GM18870 (cell line): Measurements from ENCODE around the gene ZNF768.
A peak's percentile ranks its signal among the peaks of the same experiment; 100 is the strongest.
"Not testable (repeated sequence)": the region's sequence is repeated elsewhere in the genome, so short reads cannot be mapped to it uniquely, and the experiment has no call there.

ENCODE experiments used
- ATAC-seq: cut with Tn5 transposase; IDR thresholded peaks from one replicate; pipeline ENCODE4 v1.9.1; 2021; ENCODE audit warnings: moderate library complexity; ENCODE audit not compliant: unreplicated experiment

ZNF768 gene

DNA sequence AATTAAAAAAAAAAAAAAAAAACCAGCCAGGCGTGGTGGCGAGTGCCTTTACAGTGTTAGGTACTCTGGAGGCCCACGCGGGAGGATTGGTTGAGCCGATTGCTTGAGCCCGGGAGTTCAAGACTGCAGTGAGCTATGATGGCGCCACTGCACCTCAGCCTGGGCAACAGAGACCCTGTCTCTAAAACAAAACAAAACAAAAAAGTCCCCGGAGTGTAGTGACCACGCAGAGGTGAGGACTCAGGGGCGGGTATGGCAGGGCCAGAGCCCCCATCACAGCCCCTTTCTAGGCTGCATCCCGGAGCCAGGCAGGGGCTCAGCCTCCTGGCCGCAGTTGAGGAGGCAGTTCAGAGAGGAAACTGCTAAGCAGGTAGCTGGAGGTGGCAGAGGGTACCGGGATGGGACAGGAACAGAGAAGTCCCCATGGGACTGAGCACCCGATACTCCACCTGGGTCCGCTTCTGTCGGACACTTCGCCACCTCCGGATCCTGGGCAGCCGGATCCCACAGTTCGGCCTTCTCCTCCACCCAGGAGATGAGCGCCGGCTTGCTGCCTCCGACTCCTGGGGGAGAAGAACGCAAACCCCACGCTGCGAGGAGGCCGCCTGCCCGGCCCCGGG, 7.5 kb upstream of the ZNF768 start:
- peak; percentile 19 for ATAC-seq

DNA sequence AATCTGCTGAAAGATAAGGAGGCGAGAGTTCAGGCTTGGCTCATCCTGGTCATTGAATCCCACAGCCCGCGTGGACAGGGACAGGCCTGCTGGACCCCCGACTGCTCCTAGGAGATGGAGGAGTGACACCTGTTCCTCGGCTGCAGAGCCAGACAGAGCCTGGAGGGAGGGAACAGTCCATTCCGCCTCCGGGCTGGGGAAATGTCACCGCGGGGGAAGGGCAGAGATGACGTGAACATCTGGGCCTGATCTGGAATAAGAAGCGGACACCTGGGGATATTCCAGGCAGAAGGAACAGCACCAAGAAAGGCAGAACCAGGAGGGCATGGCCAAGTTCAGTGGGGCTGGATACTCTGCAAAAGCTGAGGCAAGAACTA, 6.8 kb upstream of the ZNF768 start:
- no peak for ATAC-seq

DNA sequence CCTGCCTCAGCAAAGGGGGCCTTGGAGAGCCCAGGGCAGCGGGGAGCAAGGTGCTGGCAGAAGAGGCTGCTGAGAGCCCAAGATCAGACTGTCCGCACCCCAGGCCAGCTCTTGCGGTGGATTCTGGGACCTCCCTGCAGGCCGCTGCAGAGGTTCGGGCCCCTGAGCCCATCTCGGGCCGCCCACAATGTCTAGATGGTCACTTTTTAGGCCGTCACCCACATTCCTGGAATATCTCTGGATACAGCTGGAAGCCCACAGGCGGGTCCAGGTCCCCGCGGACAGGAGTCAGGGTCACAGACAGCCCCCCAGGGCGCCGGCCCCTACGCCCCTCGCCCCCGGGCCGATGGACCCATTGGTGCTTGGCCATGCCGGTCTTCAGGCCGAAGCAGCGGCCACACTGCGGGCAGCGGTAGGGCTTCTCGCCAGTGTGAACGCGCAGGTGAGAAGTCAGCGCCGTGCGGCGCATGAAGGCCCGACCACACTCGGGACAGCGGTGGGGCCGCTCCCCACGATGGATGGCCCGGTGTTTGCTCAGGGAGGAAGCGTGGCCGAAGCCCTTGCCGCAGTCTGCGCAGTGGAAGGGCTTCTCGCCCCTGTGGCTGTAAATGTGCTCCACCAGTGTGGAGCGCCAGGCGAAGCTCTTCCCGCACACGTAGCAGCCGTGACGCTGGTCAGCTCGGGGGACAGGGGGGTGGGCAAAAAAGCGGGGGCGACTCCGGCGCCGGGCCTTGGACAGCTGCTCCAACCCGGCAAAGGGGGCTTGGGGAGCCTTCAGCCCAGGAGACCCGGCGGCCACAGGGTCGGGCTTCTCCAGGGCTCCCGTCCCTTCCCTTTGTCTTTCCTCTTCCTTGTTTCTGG, 6.1 kb upstream of the ZNF768 start:
- no peak for ATAC-seq

DNA sequence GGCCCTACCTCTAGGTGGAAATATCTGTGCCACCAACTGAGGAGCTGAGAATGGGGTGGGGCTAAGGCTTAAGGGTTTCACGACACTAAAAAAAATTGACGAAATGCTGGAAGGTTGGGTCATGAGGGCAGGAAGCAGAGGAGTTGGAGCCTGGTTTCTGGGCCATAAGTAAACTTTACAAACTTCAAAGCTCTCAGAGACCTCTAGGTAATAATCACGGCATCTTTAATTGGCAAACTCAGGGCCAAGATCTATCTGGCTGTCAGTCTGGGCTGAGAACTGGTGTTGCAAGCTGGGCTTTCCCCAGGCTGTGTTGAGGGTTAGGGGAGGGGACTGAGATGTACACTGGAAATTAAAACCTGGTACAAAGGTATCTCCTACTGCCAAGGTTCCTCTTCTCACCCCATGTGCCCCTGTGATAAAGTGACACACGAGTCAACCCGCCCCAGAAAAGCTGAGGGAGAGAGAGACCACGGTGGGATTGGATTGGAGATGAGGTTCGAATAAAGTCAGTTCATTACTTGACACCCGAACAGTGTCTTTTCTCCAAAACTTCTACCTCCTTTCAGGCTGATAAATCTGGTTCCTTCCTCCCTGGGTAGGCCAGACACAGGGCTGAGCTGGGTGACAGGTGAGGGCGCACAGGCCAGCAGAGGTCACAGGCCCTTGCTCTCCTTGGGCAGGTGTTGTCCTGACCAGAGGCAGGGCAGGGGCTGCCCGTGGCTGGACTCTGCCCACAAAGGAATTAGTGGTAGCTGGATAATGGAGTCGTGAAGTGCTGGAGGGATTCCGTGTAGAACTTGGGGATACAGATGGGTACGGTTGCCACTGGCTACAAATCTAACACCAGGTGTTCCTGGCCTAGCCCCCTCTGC, 4.0 kb upstream of the ZNF768 start:
- no peak for ATAC-seq

DNA sequence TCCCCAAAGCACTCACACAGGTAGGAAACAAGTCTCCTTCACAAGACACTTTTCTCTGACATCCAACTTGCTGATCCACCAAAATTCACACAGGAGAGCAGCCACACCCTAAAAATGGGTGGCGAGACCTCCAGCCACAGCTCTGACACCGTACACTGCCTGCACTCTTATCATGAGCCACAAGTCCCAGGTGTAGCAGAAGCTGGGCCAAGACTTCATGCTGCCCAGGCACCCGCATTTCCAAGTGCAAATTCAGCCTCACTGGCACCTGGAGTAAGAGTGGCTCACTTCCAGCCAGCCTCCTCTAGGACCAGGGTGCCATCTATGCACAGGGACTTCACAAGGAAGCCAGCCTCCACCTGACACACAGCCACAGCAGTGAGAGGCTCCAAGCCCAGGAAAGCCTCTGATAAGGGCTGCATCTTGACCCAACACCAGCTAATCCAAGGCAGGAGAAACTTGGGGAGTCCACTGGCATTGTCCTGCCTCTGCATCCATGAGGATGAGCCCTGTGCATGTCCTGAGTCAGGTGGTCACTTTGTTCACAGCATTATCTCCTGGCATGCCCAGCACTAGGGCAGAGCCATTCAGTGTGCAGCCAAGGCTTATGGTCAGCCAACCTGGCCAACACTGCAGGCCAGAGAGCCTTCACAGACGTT, 2.6 kb upstream of the ZNF768 start:
- ATAC-seq, result no peak

DNA sequence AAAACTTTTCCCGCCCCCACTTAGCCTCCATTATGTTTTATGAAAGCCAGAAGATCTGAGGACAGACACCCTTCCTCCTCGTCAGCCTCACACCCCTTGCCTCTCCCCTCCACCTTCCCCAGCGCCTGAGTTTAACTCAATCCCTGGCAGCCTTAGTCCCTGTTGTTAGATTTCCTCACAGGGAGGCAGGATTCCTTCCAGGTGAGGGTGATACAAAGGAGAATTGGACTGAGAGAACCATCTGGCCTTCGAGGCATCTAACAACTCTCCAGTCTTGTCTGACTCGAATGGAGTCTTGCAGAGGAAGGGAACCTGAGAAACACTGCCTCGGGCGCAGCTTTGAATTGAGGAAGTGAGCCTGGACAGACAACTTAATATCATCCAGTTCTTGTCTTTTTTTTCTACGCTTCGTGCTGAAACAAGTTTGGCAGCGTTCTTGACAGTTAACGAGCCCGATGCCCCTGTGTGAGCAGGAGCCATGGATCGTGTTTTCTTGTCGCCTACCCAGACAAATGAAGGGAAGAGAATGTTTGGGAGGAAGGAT, 1.3 kb upstream of the ZNF768 start:
- no peak for ATAC-seq

DNA sequence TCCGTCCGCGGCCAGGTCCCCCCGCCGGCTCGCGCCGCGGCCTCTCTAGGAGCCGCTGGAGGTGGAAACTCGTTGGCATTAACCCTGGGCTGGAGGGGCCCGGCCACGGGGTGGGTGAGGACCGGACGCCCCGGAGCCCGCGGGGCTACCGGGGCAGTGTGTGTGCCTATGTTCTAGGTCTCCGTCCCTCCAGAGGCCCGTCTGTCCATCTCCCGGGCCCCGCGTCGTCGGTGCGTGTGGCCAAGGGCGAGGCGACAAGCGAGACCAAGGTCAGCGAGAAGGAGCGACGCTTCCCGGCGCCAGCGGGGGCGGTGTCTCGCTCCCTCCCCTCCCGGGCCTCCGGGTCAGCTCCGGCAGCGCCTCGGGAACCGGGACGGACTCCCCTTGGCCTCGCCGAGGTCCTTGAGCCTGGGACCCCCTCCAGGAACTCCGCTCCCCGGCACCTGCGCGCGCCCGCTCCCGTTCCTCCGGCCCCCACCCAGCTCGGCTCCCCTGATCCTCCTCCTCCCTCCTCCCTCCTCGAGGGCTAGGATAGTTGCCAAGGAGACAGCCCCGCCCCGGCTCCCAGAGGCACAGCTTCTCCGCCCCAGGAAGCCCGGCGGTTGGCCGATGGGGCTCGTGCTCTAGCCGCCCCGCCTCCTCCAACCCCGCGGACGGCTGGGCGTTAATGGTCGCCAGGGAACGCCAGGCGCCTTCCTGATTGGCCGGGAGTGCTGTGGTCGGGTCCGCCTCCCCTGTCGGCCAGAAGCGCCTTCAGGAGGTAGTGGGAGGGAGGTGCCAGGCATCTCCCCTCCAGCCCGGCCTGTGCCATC, 663 bp upstream of the ZNF768 start:
- peak; percentile 69 for ATAC-seq

DNA sequence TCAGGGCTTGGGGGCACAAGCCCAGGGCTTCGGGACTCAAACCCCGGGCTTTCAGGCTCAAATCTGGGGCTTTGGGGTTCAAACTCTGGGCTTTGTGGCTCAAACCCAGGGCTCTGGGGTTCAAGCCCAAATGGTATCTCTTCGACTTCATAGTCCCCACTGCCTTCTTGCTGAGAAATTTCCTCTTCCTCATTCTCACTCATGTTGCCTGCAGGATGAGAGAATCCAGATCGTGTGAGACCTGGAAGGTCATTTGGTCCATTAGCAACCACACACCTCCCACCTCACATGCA, 576 bp downstream of the ZNF768 start:
- ATAC-seq, result no peak

DNA sequence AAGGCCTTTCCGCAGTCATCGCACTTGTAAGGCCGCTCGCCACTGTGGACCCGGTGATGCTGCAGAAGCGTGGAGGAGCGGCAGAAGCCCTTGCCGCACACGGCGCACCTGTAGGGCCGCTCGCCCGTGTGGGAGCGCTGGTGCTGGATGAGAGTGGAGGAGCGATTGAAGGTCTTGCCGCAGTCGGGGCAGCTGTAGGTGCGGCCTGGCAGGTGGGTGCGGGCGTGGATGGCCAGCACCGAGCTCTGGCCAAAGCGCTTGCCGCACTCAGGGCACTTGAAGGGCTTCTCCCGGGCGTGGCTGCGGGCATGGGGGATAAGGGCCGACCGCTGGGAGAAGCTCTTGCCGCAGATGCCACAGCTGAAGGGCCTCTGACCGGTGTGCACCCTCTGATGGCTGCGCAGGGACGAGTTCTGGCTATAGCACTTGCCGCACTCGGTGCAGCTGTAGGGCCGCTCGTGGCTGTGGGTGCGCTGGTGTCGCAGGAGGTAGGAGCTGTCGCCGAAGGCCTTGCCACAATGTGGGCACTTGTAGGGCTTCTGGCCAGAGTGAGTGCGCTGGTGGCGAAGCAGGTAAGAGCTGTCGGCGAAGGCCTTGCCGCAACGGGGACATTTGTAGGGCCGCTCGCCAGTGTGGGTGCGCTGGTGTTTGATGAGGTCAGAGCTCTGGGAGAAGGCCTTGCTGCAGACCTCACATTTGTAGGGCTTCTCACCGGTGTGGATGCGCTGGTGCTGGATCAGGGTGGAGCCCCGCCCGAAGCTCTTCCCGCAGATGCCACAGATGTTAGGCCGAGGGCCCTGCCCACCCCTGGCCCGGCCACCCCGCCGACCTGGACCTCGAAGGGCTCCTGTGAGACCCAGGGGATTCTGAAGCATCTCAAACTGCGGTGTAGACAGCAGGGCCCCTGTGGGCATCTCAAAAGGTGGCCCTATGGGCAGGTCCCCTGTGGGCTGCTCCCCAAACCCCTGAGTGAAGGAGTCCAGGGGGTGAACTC, 1.5 kb downstream of the ZNF768 start:
- ATAC-seq, result no peak

DNA sequence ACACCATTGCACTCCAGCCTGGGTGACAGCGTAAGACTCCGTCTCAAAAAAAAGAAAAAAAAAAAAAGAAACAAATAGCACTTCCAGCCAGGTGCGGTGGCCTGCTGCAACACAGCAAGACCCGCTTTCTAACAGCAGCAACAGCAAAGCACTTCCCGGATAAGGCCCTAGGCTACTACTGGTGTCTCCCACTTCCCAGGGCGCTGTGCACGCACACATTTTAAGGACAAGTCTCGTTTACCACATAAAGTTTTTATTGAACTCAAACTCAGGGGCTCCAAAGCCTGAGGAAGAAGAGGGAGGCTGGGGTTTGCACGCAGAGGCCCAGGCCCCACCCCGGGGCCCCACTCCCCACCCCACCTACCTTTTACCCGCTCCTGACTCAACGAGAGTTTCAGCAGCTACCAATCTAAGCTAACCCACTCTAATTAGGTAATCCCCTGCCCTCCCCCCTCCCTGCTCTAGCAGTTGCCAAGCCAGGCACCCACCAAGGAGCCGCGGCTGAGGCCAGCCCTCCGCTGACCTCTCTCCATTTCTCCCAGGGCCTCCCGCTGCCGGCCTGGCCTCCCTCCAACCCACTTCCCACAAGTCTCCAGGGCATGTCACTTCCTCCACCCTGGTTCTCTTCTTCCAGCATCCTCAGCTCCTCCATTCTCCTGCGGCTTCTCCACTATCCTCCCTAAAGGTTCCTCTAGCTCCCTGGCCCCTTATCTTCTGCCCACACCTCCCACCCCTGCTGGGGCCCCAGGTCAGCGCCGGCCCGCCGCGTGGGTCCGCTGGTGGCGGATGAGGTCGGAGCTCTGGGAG, 2.4 kb downstream of the ZNF768 start:
- no peak for ATAC-seq

DNA sequence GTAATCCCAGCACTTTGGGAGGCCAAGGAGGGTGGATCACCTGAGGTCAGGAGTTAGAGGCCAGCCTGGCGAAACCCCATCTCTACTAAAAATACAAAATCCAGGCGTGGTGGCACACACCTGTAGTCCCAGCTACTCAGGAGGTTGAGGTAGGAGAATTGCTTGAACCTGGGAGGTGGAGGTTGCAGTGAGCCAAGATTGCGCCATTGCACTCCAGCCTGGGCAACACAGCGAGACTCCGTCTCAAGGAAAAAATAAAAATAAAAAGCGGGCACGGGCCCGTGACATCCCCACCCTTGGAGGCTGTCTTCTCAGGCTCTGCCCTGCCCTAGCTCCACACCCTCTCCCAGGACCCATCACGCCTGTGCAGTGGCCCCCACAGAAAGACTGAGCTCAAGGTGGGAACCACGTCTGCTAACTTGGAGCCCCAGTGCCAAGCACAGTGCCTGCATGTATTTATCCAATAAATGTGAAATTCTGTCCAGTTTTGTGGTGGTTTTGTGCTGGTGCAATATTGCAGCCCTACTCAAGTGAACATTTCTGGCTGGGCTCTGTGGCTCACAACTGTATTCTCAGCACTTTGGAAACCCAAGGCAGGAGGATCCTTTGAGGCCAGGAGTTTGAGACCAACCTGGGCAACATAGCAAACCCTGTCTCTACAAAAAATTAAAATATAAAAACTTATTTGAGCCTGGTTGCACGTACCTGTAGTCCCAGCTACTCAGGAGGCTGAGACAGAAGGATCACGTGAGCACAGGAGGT, 3.5 kb downstream of the ZNF768 start:
- not testable (repeated sequence) for ATAC-seq

DNA sequence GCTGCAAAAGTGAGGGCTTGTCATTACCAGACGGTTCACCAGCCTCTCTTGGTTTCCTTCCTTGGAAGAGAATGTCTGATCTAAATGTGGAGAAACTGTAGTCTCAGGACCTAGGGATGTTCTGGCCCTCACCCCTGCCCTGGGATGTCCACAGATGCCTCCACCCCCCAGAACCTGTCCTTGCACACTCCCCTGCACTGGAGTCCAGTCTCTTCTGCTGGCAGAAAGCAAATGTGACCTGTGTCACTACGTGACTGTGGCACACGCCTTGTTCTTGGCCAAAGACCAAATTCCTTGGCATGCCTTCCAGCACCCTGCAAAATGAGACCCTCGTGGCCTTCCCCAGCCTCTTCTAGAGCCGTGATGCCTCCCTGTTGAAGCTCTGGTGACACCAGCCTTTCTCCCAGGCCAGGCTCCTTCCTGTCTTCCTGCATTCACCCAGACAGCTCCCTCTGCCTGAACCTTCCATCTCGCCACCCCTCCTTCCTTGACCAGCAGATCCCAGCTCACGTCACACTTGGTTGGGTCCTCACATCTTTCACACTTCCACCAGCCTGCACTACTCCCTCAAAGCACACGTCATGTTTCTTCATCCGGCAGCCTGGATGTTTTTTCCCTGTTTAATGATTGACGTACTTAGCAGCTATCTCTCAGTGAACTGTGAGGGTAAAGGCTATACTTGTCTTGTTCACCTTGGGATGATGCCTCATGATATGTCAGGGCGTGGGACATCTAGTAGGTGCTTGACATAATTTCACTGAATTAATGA, 4.3 kb downstream of the ZNF768 start:
- ATAC-seq, result no peak

DNA sequence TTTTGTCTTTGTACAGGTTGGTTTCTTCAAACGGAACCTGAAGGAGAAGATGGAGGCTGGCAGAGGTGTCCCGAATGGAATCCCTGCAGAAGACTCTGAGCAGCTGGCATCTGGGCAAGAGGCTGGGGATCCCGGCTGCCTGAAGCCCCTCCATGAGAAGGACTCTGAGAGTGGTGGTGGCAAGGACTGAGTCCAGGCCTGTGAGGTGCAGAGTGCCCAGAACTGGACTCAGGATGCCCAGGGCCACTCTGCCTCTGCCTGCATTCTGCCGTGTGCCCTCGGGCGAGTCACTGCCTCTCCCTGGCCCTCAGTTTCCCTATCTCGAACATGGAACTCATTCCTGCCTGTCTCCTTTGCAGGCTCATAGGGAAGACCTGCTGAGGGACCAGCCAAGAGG, 4.9 kb downstream of the ZNF768 start:
- no peak for ATAC-seq

DNA sequence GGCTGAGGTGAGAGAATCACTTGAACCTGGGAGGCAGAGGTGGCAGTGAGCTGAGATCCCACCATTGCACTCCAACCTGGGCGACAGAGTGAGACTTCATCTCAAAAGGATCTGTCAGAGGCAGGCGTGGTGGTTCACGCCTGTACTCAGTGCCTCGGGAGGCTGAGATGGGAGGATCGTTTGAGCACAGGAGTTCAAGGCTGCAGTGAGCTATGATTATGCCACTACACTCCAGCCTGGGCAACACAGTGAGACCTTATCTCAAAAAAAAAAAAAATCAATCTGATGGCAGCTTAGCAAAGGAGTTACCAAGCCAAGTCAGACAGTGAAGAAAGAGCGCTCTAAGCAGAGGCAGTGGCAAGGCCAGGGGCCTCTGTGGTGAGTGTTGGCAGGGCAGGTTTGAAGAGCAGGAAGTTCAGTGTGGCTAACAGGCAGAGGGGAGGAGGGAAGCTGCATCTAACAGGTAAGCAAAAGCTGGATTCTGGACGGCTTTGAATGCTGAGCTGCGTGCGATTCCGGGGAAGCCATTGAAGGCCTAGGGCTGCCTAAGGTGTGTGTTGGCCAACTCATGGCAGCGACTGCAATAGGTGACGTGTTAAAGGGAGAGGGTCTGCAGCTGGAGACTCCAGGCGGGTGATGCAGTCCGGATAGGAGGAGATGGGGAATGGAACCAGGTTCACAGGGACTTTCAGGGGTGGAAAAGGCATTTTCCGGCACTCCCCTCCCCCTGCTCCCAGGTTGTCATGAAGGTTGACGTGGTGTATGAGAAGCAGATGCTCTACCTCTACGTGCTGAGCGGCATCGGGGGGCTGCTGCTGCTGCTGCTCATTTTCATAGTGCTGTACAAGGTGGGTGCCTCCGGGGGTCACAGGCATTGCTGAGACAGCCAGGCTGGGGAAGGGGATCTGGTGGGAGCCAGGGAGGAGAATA, 7.0 kb downstream of the ZNF768 start:
- no peak for ATAC-seq

DNA sequence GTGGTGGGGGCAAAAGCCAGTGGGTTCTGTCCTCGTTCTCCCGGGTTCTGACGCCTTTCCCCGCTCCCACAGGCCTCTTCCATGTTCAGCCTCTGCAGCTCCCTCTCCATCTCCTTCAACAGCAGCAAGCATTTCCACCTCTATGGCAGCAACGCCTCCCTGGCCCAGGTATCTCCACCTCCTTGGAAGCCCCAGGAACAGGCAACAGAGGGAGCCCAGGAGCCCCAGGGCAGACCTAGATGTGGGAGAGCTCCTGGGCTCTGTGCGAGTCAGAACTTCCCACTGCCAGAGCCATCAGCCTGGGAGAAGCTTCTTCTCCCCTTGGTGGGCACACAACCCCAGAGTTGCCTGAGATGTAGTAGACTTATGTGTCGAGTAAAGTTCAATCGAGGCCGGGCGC, 7.8 kb downstream of the ZNF768 start:
- no peak for ATAC-seq

DNA sequence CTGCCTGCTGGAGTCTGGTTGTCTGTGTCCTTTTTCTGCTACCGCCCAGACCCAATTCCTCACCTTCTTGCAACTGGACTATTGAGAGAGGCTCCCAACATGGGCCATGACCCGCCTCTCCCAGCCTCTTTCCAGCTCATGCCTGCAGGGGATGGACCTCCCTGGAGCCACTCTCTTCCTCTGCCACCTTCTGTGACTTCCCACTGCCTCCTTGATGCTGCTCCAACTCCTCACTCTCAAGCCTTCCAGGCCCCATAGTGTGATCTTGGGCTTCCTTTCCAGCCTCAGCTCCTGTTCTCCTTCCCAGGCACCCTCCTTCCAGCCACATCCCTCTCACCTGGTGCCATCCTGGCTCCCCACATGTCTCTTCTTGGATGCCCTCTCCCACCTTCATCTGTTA, 11.1 kb downstream of the ZNF768 start:
- no peak for ATAC-seq
